GM19193 (cell line): Measurements from ENCODE around the gene ART4.

ENCODE experiments used
- POLR2A ChIP-seq: IDR thresholded peaks from 4 replicates; pipeline ENCODE4 v1.6.1; 2011; ENCODE audit not compliant: insufficient read depth, insufficient read length; ENCODE audit errors: extremely low read depth

ART4 gene, protein sequence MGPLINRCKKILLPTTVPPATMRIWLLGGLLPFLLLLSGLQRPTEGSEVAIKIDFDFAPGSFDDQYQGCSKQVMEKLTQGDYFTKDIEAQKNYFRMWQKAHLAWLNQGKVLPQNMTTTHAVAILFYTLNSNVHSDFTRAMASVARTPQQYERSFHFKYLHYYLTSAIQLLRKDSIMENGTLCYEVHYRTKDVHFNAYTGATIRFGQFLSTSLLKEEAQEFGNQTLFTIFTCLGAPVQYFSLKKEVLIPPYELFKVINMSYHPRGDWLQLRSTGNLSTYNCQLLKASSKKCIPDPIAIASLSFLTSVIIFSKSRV

DNA sequence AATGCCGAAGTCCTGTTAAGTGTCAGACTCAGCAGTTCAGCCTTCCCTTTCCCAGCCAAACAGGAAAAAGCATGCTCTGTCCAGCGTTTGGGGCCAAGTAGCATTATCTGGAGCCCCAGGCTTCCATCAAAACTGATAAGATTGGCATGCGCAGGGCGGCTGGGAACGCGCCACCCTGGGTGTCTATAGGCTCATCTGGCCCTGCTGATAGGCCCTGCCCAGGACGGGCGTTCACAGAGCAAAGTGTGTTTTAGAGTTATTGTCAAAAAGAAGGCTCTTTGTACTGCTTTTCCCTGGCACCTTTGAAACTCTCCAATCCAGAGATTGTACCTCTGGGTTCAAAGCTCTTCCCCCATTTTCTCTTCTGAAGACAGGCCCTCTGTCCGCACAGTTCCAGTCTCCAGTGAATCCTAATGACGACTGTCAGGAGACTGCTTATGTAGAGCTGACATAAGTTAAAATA, at the start of gene ART4:
Gene ART4 (minus strand): TSS at position 102 of the 463 bp plus-strand sequence. CDS start 413 bp downstream, outside the sequence.
- TF ChIP-seq POLR2A = no peak

DNA sequence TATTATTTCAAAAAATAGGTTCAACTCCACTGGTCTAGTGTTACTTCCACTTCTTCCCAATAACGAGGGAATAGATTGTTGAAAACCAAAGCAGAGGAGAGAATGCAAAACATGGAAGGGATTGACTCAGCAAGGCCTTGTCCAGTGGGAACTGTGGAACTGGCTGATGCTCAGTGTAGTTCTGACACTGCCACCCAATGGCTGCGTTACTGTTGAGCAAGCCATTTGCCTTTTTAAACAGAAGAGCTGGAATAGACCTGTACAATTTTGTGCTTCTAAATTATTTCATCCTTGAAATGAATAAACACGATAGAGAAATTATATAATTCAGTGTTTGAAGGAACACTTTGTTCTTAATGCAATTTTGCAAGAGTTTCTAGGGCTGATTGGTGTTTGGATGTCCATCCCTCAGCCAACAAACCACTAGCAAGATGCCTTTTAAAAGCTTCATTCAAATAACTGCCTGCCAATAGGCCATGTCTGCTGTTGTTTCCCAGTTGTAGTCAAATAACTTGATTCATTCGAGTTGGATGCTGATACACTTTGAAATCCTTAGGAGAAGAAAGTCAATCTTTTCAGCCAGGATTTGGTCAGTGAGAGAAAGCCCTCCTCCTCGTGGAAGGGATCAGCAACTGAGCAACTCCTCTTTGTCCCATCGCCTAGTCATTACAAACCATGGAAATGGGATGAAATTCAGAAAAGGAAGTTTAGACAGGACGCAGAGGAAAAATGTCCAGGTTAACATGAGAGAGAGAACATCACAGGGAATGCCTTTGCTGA, 49.6 kb upstream of the ART4 start:
- no peak for TF ChIP-seq POLR2A

DNA sequence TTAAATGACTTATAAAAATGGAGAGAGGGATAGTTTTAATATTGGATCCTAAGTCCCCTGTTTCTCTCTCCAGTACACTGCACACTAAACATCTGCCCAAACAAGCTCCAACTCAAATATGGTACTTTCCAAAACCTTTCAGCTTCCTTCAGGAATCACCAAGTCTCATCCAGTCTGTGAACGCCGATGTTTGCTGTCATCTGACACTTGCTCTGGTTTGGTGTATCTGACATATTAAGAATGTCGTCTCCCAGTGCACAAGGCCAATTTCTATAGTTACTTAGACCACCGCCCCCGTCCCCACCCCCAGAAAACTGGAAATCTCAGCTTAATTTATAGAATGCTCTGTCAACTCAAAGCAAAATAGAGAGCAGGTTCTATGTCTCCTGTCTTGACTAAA, 47.4 kb upstream of the ART4 start:
- no peak for TF ChIP-seq POLR2A

DNA sequence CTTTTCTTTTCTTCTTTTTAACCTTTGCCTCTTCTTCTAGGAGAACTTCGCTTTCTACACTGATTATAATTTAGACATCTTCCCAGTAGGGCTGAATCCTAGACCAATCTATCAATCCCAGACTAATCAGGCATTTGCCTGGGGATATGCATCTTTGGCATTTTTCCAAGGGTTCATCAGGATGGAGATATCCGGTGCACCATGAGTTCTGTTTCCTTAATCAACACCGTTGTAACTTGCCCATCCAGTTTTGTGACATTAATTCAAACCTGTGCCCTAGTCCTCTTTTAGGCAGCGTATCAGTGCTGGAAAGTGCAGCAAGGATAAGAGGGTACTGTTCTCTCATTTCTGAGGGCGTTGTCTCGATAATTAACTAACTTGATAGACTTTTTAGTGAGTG, 42.9 kb upstream of the ART4 start:
- no peak for TF ChIP-seq POLR2A

DNA sequence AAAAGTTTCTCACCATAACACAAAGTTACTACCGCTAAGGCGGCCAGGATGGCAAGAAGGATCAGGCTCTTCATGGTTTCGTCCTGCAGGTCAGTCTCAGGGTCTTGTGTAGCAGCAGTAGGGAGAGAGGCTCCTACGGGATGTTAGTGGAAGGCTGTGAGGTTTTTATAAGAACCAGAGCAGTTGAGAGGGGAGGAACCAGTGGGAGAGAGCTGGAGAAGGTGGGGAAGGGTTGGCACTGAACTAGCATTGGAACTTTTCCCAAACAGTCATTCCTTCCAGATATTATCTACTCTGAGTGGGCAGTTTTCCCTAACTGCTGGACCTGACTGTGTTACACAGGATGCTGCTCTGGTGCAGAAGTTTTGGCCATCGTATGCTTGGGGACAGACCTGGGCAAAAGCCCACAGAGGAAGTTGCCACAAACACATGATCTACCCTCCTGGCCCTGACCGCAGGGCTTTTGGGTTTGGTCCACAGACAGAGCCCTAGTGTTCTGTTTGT, 42.4 kb upstream of the ART4 start, which contains the start of gene MGP:
Gene MGP (minus strand): TSS at position 137 of the 504 bp plus-strand sequence. CDS start 63 bp downstream, at position 74.
- no peak for TF ChIP-seq POLR2A

DNA sequence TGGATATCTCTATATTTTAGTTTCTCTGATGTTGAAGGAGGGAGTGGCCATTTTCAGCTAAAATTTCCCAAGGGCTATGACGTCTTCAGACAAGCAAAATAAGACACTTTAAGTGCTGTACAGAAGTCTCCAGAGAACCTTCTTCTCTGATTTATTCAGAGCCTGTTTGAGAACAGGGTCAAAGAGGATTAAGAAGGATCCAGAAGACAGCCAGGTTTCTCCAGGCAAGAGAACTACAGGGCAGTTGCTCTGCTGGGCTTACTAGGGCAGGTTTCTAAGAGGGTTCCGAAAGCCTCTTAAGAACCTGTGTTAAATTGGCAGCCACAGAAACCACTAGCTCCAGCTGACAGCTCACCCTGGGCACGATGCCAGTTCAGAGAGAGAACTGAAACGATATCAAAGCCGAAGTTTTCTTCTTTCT, 41.1 kb upstream of the ART4 start:
- no peak for TF ChIP-seq POLR2A

DNA sequence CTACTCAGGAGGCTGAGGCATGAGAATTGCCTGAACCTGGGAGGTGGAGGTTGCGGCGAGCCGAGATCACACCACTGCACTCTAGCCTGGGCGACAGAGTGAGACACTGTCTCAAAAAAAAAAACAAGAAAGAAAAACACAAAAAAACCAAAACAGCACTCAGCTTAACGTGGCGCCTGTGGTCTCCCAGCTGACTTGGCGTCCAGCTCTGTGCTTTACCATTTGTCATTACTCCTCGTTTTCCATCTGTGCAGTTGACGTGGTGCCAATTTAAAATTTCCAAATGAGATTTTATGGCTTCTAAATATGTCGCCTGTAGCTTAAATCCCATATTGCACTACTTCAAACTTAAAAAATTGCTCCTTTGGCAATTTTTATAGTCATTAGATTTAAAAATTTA, 40.4 kb upstream of the ART4 start:
- no peak for TF ChIP-seq POLR2A

DNA sequence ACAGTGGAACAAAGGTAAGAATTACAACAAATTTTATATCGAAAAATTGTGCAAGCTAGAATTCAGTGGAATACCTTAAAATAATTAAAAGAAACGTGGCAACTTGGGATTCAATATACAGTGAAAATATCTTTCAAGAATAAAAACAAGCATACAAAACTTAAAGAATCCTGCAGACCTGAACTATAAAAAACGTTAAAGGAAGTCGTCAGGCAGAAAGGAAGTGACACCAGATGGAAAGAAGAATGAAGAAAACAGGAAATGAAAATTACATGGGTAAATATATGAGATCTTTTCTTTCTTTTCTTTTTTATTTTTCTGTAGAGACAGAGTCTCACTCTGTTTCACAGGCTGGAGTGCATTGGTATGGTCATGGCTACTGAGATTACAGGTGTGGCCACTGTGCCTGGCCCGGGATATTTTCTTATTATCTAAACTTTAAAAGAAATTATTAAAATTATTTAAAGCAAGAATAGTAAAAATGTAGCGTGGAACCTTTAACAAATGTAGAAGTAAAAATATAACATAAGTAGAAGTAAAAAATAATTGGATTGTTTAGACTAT, 37.6 kb upstream of the ART4 start:
- TF ChIP-seq POLR2A = no peak

DNA sequence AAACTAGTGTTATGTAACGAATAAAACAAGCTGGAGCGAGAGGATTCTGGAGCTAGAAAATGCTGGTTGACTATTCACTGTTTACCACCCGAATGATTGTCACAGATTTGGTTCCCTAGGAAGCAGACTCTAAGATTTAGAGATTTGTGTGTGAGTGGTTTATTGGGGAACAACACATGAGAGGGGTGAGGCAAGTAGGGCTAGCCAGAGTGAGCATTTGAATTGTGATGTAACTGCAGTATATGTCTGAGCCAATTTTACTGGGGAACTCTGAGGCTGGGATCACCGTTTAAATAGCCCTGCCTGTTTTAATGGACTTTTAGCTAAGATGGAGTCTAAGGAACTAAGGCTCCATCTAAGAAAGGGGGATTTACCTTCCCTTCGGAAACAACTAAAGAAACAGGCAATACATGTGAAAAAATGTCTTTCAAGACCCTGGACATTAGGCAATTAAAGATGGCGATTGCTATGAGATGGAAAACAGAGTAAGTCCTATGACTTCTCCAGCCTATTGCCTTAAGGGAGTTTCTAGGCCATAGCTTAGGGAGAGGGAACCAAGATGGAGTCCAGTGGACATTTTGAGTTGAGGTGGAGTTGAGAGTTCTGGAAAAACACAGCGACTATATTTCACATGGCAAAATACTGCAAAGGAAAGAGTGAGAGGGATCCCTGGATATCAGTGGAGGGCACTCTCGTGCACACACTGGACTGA, 36.1 kb upstream of the ART4 start:
- no peak for TF ChIP-seq POLR2A

DNA sequence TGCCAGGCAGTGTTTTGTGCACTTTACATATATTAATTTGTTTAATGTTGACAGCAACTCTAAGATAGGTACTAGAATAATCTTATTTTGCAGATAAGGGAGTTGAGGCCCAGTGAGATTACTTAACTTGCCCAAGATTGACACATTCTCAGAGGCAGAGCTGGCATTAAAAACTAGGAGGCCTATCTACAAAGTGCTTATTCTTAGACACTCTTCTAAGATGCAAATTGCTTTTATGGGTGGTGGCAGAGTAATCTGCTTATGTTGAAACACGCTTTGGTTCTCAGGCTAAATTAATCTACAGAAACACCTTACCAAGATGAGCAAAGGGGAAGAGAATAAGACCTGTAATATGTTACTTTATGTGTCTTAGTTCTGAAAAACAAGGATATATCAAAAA, 35.2 kb upstream of the ART4 start:
- TF ChIP-seq POLR2A = no peak

DNA sequence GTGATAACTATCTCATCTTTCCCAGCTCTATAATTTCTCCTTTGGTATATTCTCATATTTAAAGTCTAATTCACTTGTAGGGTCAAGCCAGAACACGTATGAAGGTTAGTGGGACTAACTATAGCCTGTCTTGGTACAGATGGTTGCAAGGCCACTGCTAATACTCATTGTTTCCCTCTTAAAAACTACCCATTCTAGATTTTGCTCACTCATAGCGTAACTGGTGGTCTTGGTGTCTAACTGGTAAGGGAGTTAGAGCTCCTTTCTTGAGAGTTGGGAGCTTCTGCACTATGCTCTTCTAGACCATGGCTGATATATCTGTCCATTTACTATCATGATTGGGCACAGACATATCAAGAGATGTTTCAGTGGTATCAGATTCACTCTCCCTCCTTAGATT, 33.5 kb upstream of the ART4 start:
- TF ChIP-seq POLR2A = no peak

DNA sequence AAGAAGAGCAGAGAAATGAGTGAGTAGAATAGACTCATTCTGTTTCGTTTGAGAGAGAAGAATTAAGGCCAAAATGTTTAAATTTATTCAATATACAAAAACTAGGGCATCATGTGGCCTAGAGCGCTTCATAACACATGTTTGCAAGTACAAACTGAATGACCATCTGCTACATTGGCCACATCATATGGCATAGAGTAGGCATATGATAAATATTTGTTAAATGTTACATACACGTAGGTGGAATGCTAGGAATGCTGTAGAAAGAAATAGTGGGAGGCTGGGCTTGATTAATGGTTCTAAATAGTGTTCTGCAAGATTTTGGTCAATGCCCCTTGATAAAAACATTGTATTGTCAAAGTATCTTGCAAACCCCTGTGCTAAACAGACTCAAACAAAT, 31.6 kb upstream of the ART4 start:
- no peak for TF ChIP-seq POLR2A

DNA sequence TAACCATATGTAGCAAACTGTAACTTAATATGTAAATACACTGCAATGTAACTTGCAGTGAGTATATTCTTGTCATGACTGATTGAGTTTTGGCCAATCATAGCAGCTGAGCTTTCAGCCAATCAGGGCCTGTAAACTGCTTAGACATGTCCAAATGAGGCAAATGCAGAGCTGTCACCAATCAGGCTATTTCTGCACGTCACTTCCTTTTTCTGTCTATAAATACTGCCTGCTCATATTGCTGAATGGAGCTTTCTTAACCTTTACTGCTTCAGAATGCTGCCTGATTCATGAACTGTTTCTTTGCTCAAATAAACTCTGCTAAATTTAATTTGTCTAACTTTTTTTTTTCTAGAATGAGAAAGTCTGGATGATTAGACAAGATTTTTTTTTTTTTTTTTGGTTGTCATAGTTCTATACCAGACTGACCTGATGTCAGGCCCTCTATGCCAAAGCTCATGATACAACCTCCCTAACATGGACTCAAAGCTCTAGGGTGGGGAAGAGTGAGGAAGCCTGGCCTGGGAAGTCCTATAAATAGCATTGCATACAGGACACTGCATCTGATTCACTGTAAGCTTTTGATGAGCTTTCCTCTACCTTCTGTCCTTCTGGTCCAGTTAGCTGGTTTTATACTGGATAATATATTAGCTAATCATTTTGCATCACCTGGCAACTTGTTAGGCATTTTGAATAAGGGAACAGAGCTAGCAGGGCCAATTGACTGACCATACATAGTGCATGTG, 30.3 kb upstream of the ART4 start:
- no peak for TF ChIP-seq POLR2A

DNA sequence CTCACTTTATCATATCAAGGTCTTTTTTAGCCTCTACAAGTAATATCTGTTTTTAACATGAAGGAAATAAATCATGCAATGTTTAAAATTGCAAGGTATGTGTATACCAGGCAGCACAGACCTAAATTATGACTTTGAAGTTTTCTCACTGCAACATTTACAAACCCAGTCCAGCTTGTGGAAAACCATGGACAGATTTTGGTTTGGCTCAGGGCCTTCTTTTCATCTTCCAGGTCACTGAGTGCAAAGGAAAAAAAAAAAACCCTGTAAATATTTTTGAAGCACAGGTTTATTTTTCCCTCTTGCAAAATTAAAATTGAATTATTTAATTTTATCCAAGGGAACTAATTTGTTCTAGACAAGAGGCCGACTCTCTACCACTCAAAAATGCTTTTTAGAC, 28.6 kb upstream of the ART4 start:
- no peak for TF ChIP-seq POLR2A
